Upper lobe of right lung (tissue), 1 donor: ENCODE results near the gene NINJ2. TPM values are rescaled to one million over a fixed set of nuclear protein-coding genes. Genes with fewer than 3 reads are reported as not detected.

ENCODE experiments used
- ATAC-seq: fragments of 200-7000 bp; cut with Tn5 transposase; one replicate; pipeline ENCODE4 v1.9.1; 2020; ENCODE audit warnings: mild to moderate bottlenecking, moderate library complexity
- DNase-seq: peaks from one replicate; pipeline ENCODE4 v3.0.0-alpha.2; 2020
- H3K27ac ChIP-seq: fragments of 200-600 bp; one replicate; pipeline ENCODE4 v1.8.0; 2022
- H3K27me3 ChIP-seq: fragments of 200-600 bp; one replicate; pipeline ENCODE4 v1.8.0; 2022; ENCODE audit warnings: mild to moderate bottlenecking
- H3K36me3 ChIP-seq: fragments of 200-600 bp; one replicate; pipeline ENCODE4 v1.8.0; 2022
- H3K4me1 ChIP-seq: fragments of 200-600 bp; one replicate; pipeline ENCODE4 v1.8.0; 2022
- H3K4me3 ChIP-seq: fragments of 200-600 bp; one replicate; pipeline ENCODE4 v1.8.0; 2022; ENCODE audit warnings: mild to moderate bottlenecking
- H3K9me3 ChIP-seq: fragments of 200-600 bp; one replicate; pipeline ENCODE4 v1.8.0; 2022
- intact Hi-C: fragments of 100-400 bp; cut with DNase I; formaldehyde crosslinking; loops from one replicate; pipeline ENCODE4 v1.11.0; 2022
- total RNA-seq: library from RNA; stranded (reverse); fragmentation: NEBNext Ultra II Directional; extraction: Animal tissue kit (Norgen Biotek cat#: 25700); gene quantifications from one replicate; pipeline ENCODE4 v1.2.1, GENCODE V29; 2021
- TF ChIP-seq, protein P1 (sequence below): fragments of 200-600 bp; IDR thresholded peaks from one replicate; pipeline ENCODE4 v1.8.0; 2022; ENCODE audit warnings: antibody characterized with exemption
- donor health status: DM: no; HTN: yes; CAD: no; lungs with severe emphysema.

Gene NINJ2
- total RNA-seq, 1 donor from 2014 or later: 23.4 TPM

DNA sequence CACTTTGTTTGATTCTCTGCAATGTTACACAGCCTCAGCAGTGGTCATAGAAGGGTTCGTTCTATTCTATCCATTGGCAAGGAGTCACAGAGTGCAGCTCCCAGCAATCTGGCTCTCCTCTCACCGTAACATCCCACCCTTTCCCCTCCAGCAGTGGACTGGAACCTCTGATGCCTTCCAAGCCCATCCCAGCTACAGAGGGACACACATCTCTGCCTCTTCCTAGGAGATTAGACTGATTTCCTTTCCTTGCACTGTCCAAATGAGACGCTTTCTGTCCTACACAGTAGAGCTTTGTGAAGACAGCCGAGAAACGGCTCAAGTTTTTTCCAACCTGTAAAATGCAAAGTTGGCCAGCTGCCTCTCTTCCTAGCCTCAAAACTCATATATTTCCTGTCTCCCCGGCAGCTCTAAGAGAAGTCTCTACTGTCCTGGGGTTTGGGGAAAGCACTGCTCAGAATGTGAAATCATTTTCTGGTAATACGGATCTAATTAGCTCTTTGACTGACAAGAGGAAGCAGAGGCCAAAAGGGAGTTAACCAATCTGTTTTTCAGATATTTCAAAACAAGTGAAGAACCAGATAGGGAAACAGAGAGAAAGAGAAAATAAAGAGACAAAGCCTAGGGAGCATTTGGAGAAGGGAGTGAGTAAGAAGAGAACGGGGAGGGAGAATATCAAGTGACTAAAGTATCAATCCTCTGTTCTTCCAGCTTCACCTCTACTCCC is 516 bp downstream of the NINJ2 start:
- TF ChIP-seq, protein P1, sequence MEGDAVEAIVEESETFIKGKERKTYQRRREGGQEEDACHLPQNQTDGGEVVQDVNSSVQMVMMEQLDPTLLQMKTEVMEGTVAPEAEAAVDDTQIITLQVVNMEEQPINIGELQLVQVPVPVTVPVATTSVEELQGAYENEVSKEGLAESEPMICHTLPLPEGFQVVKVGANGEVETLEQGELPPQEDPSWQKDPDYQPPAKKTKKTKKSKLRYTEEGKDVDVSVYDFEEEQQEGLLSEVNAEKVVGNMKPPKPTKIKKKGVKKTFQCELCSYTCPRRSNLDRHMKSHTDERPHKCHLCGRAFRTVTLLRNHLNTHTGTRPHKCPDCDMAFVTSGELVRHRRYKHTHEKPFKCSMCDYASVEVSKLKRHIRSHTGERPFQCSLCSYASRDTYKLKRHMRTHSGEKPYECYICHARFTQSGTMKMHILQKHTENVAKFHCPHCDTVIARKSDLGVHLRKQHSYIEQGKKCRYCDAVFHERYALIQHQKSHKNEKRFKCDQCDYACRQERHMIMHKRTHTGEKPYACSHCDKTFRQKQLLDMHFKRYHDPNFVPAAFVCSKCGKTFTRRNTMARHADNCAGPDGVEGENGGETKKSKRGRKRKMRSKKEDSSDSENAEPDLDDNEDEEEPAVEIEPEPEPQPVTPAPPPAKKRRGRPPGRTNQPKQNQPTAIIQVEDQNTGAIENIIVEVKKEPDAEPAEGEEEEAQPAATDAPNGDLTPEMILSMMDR: no peak
- Histone ChIP-seq H3K36me3 (no peaks in the 10 kb centered on the region), H3K4me1 (peaks cover 5% of the 10 kb centered on the region), H3K9me3 (no peaks in the 10 kb centered on the region), H3K27ac (no peak overlapping the region), H3K4me3 (peak overlapping the region; percentile 15), H3K27me3 (no peaks in the 10 kb centered on the region)
- ATAC-seq: peak; percentile 64
- intact Hi-C loops: no loop called here
- no peak for DNase-seq

DNA sequence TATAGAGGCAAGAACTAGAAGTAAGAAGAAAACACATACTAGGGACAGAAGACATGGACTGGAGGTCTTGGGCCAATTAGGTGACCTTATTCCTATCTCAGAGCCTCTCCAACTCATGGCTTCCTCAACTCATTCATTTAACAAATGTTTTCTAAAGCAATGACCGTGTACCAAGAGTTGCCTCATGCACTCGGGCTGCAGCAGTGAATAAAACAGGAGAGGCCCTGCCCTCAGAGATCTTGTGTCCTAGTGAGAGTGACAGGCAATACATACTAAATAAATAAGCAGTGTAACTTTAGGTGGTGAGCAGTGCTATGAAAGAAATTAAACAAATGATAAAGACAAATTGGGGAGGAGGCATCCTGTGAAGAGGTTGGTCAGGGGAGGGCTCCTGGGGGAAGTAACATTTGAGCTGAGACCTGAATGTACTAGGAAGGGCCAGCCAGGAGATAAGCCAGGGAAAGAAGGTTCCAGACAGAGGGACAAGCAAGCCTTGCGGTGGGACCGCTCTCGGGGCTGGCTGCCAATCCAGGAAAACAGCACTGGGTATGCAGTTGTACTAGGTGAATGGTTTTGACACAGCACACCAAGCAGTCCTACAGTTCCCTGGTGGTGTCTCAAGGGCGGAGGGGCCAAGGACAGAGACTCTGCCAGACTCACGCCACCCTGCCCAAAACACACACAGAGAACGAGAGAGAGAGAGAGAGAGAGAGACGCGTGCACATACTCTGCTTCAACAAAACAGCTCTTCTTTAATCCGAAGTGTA is 1.3 kb downstream of the NINJ2 start:
- no peaks in the 10 kb centered on the region for H3K27me3 ChIP-seq
- no peak overlapping the region for H3K4me3 ChIP-seq
- DNase-seq: no peak
- H3K36me3 ChIP-seq: no peaks in the 10 kb centered on the region
- intact Hi-C loops: no loop called here
- no peaks in the 10 kb centered on the region for H3K9me3 ChIP-seq
- ATAC-seq: no peak
- TF ChIP-seq, protein P1: no peak
- H3K27ac ChIP-seq: no peak overlapping the region
- H3K4me1 ChIP-seq: peaks cover 5% of the 10 kb centered on the region

DNA sequence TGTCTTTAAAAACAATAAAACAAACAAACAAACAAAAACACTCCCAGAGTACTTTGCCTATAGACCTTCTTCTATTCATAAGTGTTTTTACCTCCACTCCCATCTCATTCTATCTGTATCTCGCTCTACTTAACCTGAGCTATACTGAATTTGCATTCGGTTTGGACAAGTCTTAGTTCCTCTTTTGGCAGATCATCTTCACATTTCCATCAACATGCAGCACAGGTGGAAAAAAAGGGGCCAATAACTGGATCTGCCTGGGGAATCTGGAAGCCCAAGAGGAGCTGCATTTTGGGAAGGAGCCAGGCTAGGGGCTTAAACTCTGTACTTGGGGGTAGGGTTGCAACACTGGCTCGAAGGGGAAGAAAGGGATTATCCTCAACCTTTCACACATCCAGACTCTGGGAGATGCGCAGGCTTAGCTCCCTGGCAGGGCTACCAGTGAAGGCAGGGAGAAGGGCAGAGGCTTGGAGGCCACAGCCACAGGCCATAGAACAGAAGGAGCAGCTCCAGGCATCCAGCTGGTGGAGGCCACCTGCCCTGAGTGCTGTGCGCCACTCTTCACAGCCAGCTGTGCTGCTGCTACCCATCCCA is 4.1 kb downstream of the NINJ2 start:
- H3K27ac ChIP-seq: no peak overlapping the region
- no peaks in the 10 kb centered on the region for H3K27me3 ChIP-seq
- H3K4me3 ChIP-seq: no peak overlapping the region
- intact Hi-C loops: no loop called here
- H3K9me3 ChIP-seq: no peaks in the 10 kb centered on the region
- DNase-seq (no peak), ATAC-seq (no peak)
- TF ChIP-seq, protein P1: no peak
- no peaks in the 10 kb centered on the region for H3K36me3 ChIP-seq
- peaks cover 5% of the 10 kb centered on the region for H3K4me1 ChIP-seq

DNA sequence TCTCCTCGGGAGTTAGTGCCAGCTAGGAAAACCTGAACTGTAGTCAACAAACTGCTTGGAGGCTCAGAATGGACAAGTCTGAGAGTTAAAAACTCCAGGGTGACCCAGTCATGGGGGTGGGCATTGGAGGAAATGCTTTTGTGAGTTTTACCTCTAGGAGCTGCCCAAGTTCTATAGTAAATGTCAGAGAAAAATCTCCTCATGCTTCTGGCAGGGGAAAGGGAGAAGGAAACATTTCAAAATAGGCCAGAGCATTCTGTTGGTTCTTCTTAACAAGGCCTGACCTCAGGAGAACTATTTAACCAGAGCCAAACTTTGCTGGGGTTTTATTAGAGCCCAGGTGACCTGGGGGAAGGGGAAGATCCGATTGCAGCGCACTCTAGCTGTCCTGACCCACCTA is 12.3 kb downstream of the NINJ2 start:
- TF ChIP-seq, protein P1: no peak
- Histone ChIP-seq H3K27ac (no peak overlapping the region), H3K36me3 (no peaks in the 10 kb centered on the region), H3K27me3 (no peaks in the 10 kb centered on the region), H3K4me3 (no peak overlapping the region), H3K9me3 (no peaks in the 10 kb centered on the region), H3K4me1 (peaks cover 15% of the 10 kb centered on the region)
- DNase-seq (no peak), ATAC-seq (no peak)
- intact Hi-C loops: no loop called here

DNA sequence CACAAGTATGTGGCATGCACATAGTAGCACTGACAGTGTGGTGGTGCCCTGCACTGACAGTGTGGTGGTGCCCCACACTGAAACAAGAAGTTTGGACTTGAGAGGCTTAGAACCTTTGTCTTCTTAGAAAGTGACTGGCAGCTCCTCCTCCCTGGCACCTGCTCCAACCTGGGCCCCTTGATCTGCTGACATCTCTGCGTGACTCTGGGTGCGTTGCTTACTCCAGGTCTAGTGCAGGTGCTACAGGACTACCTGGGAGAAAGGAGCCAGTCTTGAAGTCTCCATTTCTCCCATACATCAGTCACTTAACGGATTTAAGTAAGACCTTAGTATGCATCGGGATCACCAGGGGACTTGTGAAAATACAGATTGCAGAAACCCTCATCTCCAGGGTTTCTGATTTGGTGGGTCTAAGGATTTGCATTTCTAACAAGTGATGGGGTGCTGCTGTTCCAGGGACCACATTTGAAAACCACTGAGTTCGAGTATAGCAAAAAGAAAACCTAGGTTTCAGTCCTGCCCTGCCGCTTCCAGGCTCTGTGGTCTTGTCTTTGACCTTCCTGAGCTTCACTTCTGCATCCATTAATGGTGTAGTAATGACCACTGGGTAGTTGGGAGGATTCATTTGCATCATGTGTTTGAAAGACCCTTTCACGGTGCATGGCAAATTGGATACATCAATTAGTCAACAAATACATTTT is 15.7 kb downstream of the NINJ2 start:
- ATAC-seq (no peak), DNase-seq (no peak)
- H3K4me3 ChIP-seq: no peak overlapping the region
- peaks cover 36% of the 10 kb centered on the region for H3K4me1 ChIP-seq
- H3K9me3 ChIP-seq: no peaks in the 10 kb centered on the region
- TF ChIP-seq, protein P1: no peak
- no peaks in the 10 kb centered on the region for H3K36me3 ChIP-seq
- intact Hi-C loops: loop anchor here (10.0 kb wide), 1 partner anchor 73 kb away; no protein-coding TSS in a partner anchor
- peak overlapping the region; percentile 99 for H3K27ac ChIP-seq
- H3K27me3 ChIP-seq: no peaks in the 10 kb centered on the region
